IMR-90 (cell line): Measurements from ENCODE around the gene METTL1. TPM values are rescaled to one million over a fixed set of nuclear protein-coding genes. Genes with fewer than 3 reads are reported as not detected.

Experiments
- ATAC-seq: fragments of 200-7000 bp; cut with Tn5 transposase; 2 replicates; pipeline ENCODE4 v1.9.1; 2020; ENCODE audit warnings: low read depth, mild to moderate bottlenecking, moderate library complexity
- BruUV-seq: library from RNA; stranded (reverse); fragments of 400-500 nt; replicated peaks from 2 replicates; lab custom pipeline; 2021; lab: Mats Ljungman, UMichigan
- CTCF ChIA-PET: fragments of 300-600 bp; formaldehyde crosslinking; extraction: SDS; loops from one replicate; lab custom pipeline; 2021; ENCODE audit warnings: antibody characterized with exemption; lab: Yijun Ruan, JAX
- POLR2A ChIA-PET: fragments of 300-600 bp; sonication (Branson Sonifier 250); formaldehyde crosslinking; loops from one replicate; lab custom pipeline; 2022; ENCODE audit warnings: antibody characterized with exemption; ENCODE audit not compliant: unreplicated experiment; lab: Charles Lee
- DNase-seq: peaks from one replicate; pipeline ENCODE4 v3.0.0; 2013
- H2AFZ ChIP-seq: replicated peaks from 2 replicates; pipeline ENCODE3; 2013; ENCODE audit warnings: low read length, mild to moderate bottlenecking; ENCODE audit not compliant: poor library complexity
- H2AK5ac ChIP-seq: 2 replicates; pipeline ENCODE4 v1.6.1; 2013; ENCODE audit warnings: low read depth, low read length, inconsistent platforms
- H2AK9ac ChIP-seq: replicated peaks from 2 replicates; pipeline ENCODE3; 2013; ENCODE audit warnings: mild to moderate bottlenecking, low read depth, low read length, moderate library complexity; ENCODE audit not compliant: poor library complexity
- H2BK120ac ChIP-seq: 2 replicates; pipeline ENCODE4 v1.6.1; 2013; ENCODE audit warnings: low read depth, low read length, inconsistent platforms
- H2BK15ac ChIP-seq: 3 replicates; pipeline ENCODE4 v1.6.1; 2013; ENCODE audit warnings: low read depth, low read length, inconsistent platforms
- H2BK20ac ChIP-seq: 2 replicates; pipeline ENCODE4 v1.6.1; 2013; ENCODE audit warnings: low read depth, mild to moderate bottlenecking, inconsistent platforms, low read length, moderate library complexity
- H2BK5ac ChIP-seq: 2 replicates; pipeline ENCODE4 v1.6.1; 2013; ENCODE audit warnings: mild to moderate bottlenecking, low read depth, low read length, inconsistent platforms; ENCODE audit not compliant: poor library complexity, severe bottlenecking
- H3K14ac ChIP-seq: replicated peaks from 2 replicates; pipeline ENCODE4 v1.6.1; 2013; ENCODE audit warnings: low read depth, low read length, inconsistent platforms
- H3K18ac ChIP-seq: 2 replicates; pipeline ENCODE4 v1.6.1; 2013; ENCODE audit warnings: low read depth, low read length, control low read depth
- H3K23ac ChIP-seq: 2 replicates; pipeline ENCODE4 v1.6.1; 2013; ENCODE audit warnings: low read depth, low read length, inconsistent platforms
- H3K27ac ChIP-seq: 2 replicates; pipeline ENCODE4 v1.5.1; 2013; ENCODE audit warnings: mild to moderate bottlenecking, control low read depth, low read length; ENCODE audit not compliant: insufficient read depth
- H3K27me3 ChIP-seq: 2 replicates; pipeline ENCODE4 v1.6.1; 2013; ENCODE audit warnings: low read length; ENCODE audit not compliant: control insufficient read depth, insufficient read depth
- H3K36me3 ChIP-seq: 2 replicates; pipeline ENCODE4 v1.6.1; 2013; ENCODE audit warnings: low read length, mixed read lengths; ENCODE audit not compliant: control insufficient read depth, insufficient read depth
- H3K4ac ChIP-seq: 2 replicates; pipeline ENCODE4 v1.6.1; 2013; ENCODE audit warnings: low read depth, low read length, inconsistent platforms
- H3K4me1 ChIP-seq: 2 replicates; pipeline ENCODE4 v1.6.1; 2013; ENCODE audit warnings: low read length, mixed read lengths; ENCODE audit not compliant: control insufficient read depth, insufficient read depth
- H3K4me2 ChIP-seq: 2 replicates; pipeline ENCODE4 v1.6.1; 2013; ENCODE audit warnings: low read depth, mild to moderate bottlenecking, control low read depth, low read length, moderate library complexity
- H3K4me3 ChIP-seq: 2 replicates; pipeline ENCODE4 v1.5.1; 2013; ENCODE audit warnings: low read depth, mild to moderate bottlenecking, control low read depth, low read length, moderate library complexity; ENCODE audit not compliant: insufficient read depth
- H3K56ac ChIP-seq: 2 replicates; pipeline ENCODE4 v1.6.1; 2013; ENCODE audit warnings: low read length, inconsistent platforms; ENCODE audit not compliant: insufficient read depth; ENCODE audit errors: extremely low read depth
- H3K79me1 ChIP-seq, 2 experiments: 2 replicates each; pipeline ENCODE4 v1.6.1; 2013; ENCODE audit warnings: low read length in 2 of 2, inconsistent platforms in 1 of 2, low read depth in 1 of 2
- H3K9ac ChIP-seq: 2 replicates; pipeline ENCODE4 v1.6.1; 2013; ENCODE audit warnings: low read depth, low read length, control low read depth
- H3K9me1 ChIP-seq: 2 replicates; pipeline ENCODE4 v1.6.1; 2013; ENCODE audit warnings: low read length, inconsistent platforms; ENCODE audit not compliant: insufficient read depth
- H3K9me3 ChIP-seq: 2 replicates; pipeline ENCODE4 v1.6.1; 2013; ENCODE audit warnings: low read length; ENCODE audit not compliant: control insufficient read depth, insufficient read depth
- H4K20me1 ChIP-seq: 2 replicates; pipeline ENCODE4 v1.6.1; 2013; ENCODE audit warnings: low read length, inconsistent platforms; ENCODE audit not compliant: insufficient read depth
- H4K5ac ChIP-seq: 2 replicates; pipeline ENCODE4 v1.6.1; 2013; ENCODE audit warnings: mild to moderate bottlenecking, low read depth, low read length, control low read depth
- H4K8ac ChIP-seq, 2 experiments: 2 replicates each; pipeline ENCODE4 v1.6.1; 2013; ENCODE audit warnings: low read depth in 2 of 2, low read length in 2 of 2, control low read depth in 1 of 2, inconsistent platforms in 1 of 2
- H4K91ac ChIP-seq: 2 replicates; pipeline ENCODE4 v1.6.1; 2013; ENCODE audit warnings: low read depth, low read length, inconsistent platforms; ENCODE audit not compliant: insufficient read depth
- BHLHE40 ChIP-seq: fragments of 150-350 bp; IDR thresholded peaks from 2 replicates; pipeline ENCODE4 v1.6.1; 2016; ENCODE audit warnings: mild to moderate bottlenecking, low read depth, low read length
- CHD1 ChIP-seq: IDR thresholded peaks from 2 replicates; pipeline ENCODE4 v1.6.1; 2012; ENCODE audit warnings: low read depth, low read length, improper control_type of control experiment
- MAFK ChIP-seq: IDR thresholded peaks from 2 replicates; pipeline ENCODE4 v1.6.1; 2012; ENCODE audit warnings: low read depth, low read length, improper control_type of control experiment
- MAZ ChIP-seq: IDR thresholded peaks from 2 replicates; pipeline ENCODE4 v1.6.1; 2012; ENCODE audit warnings: low read depth, mild to moderate bottlenecking, low read length, improper control_type of control experiment, moderate library complexity, borderline replicate concordance
- MXI1 ChIP-seq: IDR thresholded peaks from 2 replicates; pipeline ENCODE4 v1.6.1; 2012; ENCODE audit warnings: low read depth, mild to moderate bottlenecking, low read length, moderate library complexity, borderline replicate concordance
- POLR2A ChIP-seq: IDR thresholded peaks from 2 replicates; pipeline ENCODE4 v1.6.1; 2012; ENCODE audit warnings: mild to moderate bottlenecking, low read depth, low read length
- RCOR1 ChIP-seq: IDR thresholded peaks from 2 replicates; pipeline ENCODE4 v1.6.1; 2012; ENCODE audit warnings: mild to moderate bottlenecking, low read length, improper control_type of control experiment; ENCODE audit not compliant: insufficient replicate concordance
- RFX5 ChIP-seq: IDR thresholded peaks from 2 replicates; pipeline ENCODE4 v1.8.0; 2012; ENCODE audit warnings: low read depth, mild to moderate bottlenecking, low read length, moderate library complexity
- SMC3 ChIP-seq: fragments of 150-350 bp; IDR thresholded peaks from 2 replicates; pipeline ENCODE4 v1.6.1; 2016; ENCODE audit warnings: low read depth, mild to moderate bottlenecking, antibody characterized with exemption, low read length, moderate library complexity
- WGBS, 2 experiments: methylation state at CpG; one replicate each; pipeline versions ENCODE4 v1.1.5 to v1.1.7; 2013; ENCODE audit warnings: missing lambda C conversion rate in 2 of 2; ENCODE audit not compliant: insufficient read length in 1 of 2; ENCODE audit errors: extremely low coverage in 2 of 2; 5-methylcytosine and 5-hydroxymethylcytosine counted together
- dilution Hi-C: fragments of 300-500 bp; cut with HindIII; formaldehyde crosslinking; loops from one replicate; pipeline ENCODE4 v1.14.3; 2018; ENCODE audit warnings: low sequenced_read_pairs; ENCODE audit not compliant: unreplicated experiment
- in situ Hi-C: fragments of 300-500 bp; cut with MboI; formaldehyde crosslinking; loops from 3 replicates; pipeline ENCODE4 v1.14.3; 2019; ENCODE audit warnings: low sequenced_read_pairs, inconsistent platforms, mixed read lengths
- intact Hi-C: fragments of 100-400 bp; cut with micrococcal nuclease; formaldehyde crosslinking; loops from 2 replicates; pipeline ENCODE4 v1.10.0; 2022
- polyA plus RNA-seq, 3 experiments: library from polyadenylated mRNA; depleted of rRNA; stranded (reverse); fragments of >200 nt; gene quantifications; 2 replicates each; pipeline ENCODE4 v1.2.3, GENCODE V29; 2012; ENCODE audit warnings: low replicate concordance in 1 of 3
- total RNA-seq: library from RNA; depleted of rRNA; stranded (reverse); fragments of >200 nt; gene quantifications from 2 replicates; pipeline ENCODE4 v1.2.3, GENCODE V29; 2012

Gene METTL1
- total and polyA plus RNA-seq, 2 of the 4 experiments (the other 2 are of a cell fraction) = 12.4 to 27.5 TPM

DNA sequence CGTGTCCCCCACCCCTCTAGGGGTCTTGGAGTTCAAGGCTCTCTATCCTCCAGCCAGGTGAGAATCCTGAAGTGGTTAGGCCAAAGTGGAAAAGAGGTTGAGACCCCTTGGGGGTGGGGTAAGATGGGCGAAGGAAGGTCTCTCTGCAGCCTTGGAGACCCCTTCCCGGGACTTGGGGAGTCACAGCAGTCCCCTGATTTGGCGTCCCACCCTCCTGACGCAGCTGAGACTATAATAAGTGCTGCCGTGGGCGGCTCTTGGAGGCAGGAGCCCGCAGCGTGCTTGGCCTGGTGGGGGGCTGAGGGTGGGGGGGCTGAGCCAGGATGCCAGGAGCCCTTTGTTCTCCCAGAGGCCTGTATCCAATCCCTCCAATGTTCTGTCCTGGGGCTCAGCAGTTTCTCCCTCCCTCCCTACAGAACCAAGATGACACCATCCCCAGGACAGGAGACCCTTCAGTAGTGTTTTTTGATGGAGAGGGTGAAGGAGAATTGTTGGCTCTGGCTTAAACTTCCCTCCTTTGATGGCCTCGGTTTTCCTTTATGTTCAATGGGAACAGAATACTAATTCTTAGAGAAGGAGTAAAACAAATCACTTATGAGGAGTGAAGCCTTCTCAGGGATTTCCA is 31.9 kb downstream of the METTL1 start:
- dilution Hi-C loops (no loop called here), intact Hi-C loops (loop anchor here (5.0 kb wide), 1 partner anchor 158 kb away; no protein-coding TSS in a partner anchor), in situ Hi-C loops (loop anchor here (10.0 kb wide), 1 partner anchor 155 kb away; no protein-coding TSS in a partner anchor)
- H2AK9ac ChIP-seq = no peak overlapping the region
- no peak overlapping the region for H4K5ac ChIP-seq
- 17% methylated on average over 2 of the region's 10 CpGs; no CpG with 5 or more reads in 1 of the 2 experiments for WGBS, 2 experiments
- H3K4ac ChIP-seq = no peak overlapping the region
- no peak overlapping the region for H3K9ac ChIP-seq
- H2BK20ac ChIP-seq = no peak overlapping the region
- H2AFZ ChIP-seq = no peak overlapping the region
- no peak overlapping the region for H2BK120ac ChIP-seq
- no peak overlapping the region for H4K8ac ChIP-seq
- no TSS peak for BruUV-seq
- H3K4me2 ChIP-seq = no peak overlapping the region
- no peak for ATAC-seq
- no peak overlapping the region for H2BK5ac ChIP-seq
- H2BK15ac ChIP-seq = no peak overlapping the region
- H3K27ac ChIP-seq = no peak overlapping the region
- no peaks in the 10 kb centered on the region for H3K9me1 ChIP-seq
- H3K36me3 ChIP-seq = no peaks in the 10 kb centered on the region
- H4K91ac ChIP-seq = no peak overlapping the region
- no peak for DNase-seq
- H3K4me1 ChIP-seq = 0 out of 2 replicates have a peak, but pooled peaks cover 3% of the 10 kb centered on the region
- H3K27me3 ChIP-seq = peaks cover 68% of the 10 kb centered on the region
- no peak overlapping the region for H3K23ac ChIP-seq
- H3K4me3 ChIP-seq = no peak overlapping the region
- no peak overlapping the region for H3K14ac ChIP-seq
- H3K9me3 ChIP-seq = peaks cover 2% of the 10 kb centered on the region; the same call in 1 of the 2 replicates
- no peak overlapping the region for H2AK5ac ChIP-seq
- H4K20me1 ChIP-seq = 0 out of 2 replicates have a peak, but pooled peaks cover 3% of the 10 kb centered on the region
- peaks cover 0 to 5% of the 10 kb centered on the region in 2 experiments; a peak in 2 of 4 replicates for H3K79me1 ChIP-seq
- TF ChIP-seq MAFK (no peak), BHLHE40 (no peak), MXI1 (no peak), MAZ (no peak), RFX5 (no peak), SMC3 (no peak), POLR2A (no peak), CHD1 (no peak), RCOR1 (no peak)
- no peak overlapping the region for H3K18ac ChIP-seq
- ChIA-PET POLR2A (no interaction called here), CTCF (no interaction called here)
- H3K56ac ChIP-seq = no peak overlapping the region
